Measurements from ENCODE around the gene SAMMSON.

GRCh38 chr3:70071138-70071537, 71.6 kb downstream of the SAMMSON start:
- TF ChIP-seq CTCF (IDR thresholded peaks at IDR 0.05) (no peak), POLR2AphosphoS5 (IDR thresholded peaks at IDR 0.05) (no peak), POLR2A (IDR thresholded peaks at IDR 0.05) (no peak)

Data from stomach (tissue), 4 donors.